ENCODE measurements around the gene BUD31.

BUD31 gene

GRCh38 chr7:99433158-99433557, 24.4 kb downstream of the BUD31 start:
- DNase-seq (ENCODE audit: low read depth, low spot score), result no peak

GRCh38 chr7:99437946-99438572, 29.3 kb downstream of the BUD31 start:
- DNase-seq (ENCODE audit: low read depth, low spot score), result no peak

DNA sequence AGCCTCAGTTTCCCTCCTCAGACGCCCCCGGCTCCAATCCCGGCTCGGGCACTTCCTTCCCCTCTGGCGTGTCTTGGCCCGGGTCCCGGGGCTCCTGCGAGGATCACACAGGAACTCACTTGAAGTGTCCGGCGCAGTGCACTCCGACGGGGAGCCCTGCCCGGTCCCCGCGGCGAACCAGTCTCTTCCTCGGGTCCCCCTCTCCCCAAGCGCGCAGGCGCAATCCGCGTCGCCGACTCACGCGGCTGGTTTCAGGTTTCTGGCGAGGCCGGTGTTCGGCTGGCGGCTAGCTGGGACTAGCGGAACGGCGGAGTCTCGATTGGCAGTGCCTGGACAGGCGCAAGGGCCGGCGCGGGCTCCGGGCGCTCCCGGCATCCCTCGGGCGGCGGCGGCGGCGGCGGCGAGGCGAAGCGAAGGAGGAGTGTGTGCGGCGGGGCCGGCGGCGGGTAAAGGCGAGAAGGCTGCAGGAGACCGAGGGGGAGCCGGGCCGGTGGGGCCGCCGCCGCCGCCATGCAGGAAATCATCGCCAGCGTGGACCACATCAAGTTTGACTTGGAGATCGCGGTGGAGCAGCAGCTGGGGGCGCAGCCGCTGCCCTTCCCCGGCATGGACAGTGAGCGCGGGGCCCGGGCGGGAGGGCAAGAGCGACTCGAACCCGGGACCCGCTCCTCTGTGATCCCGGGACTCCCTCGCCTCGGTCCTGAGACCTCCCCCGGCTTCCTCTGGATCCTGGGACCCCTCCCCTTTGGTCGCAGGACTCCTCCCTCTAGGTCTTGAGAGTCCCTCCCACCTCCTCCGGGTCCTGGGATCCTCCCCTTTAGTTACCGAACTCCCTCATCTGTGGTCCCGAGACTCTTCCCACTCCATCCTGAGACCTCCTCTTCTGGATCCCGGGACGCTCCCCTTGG, 30.1 kb downstream of the BUD31 start, which contains the start of the genes CPSF4 and PTCD1:
Gene CPSF4 (plus strand): TSS at position 371 of the 908 bp plus-strand sequence. CDS start 140 bp downstream, at position 511.
Gene PTCD1 (minus strand): TSS at position 226 of the 908 bp plus-strand sequence. CDS start 3,556 bp downstream, outside the sequence.
- peak; percentile 95 for DNase-seq (ENCODE audit: low read depth, low spot score)

DNA sequence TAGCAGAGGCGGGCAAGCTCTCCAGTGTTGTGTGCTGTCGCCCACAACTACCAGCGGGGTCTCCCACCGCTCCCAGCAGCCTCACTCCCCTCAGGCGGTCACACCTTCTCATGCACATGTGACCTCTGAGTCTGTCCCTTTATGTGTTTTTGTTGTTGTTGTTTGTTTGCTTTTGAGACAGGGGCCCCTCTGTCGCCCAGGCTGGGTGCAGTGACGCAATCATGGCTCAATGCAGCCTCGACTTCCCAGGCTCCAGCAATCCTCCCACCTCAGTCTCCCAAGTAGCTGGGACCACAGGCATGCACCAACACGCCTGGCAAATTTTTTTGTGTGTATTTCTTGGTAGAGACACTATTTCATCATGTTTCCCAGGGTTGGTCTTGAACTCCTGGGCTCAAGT, 31.4 kb downstream of the BUD31 start:
- DNase-seq (ENCODE audit: low read depth, low spot score), result peak; percentile 87

GRCh38 chr7:99446096-99446495, 37.3 kb downstream of the BUD31 start:
- DNase-seq (ENCODE audit: low read depth, low spot score), result no peak

- DNase-seq (ENCODE audit: low read depth, low spot score), result no peak
Measured at GRCh38 chr7:99447943-99448342, 39.2 kb downstream of the BUD31 start.

DNA sequence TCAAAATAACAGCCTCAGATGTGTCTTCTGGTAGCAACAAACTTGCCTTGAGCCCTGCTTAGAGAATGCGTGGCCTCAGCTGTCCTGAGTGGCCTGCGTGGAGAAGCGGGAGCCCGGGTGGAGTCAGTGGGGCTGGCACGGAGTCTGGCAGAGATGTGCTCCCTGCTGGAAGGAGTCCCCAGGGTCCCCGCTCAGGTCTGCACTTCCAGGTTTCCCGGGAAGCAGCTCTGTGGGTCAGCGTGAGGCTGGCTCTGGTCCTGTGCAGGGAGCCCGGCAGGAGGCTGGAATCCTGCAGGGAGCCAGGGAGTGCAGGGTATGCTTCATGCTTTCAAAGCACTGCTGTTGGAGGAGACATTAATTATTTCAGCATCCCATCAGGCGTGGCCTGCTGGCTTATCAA, 40.1 kb downstream of the BUD31 start:
- DNase-seq (ENCODE audit: low read depth, low spot score), result no peak

DNA sequence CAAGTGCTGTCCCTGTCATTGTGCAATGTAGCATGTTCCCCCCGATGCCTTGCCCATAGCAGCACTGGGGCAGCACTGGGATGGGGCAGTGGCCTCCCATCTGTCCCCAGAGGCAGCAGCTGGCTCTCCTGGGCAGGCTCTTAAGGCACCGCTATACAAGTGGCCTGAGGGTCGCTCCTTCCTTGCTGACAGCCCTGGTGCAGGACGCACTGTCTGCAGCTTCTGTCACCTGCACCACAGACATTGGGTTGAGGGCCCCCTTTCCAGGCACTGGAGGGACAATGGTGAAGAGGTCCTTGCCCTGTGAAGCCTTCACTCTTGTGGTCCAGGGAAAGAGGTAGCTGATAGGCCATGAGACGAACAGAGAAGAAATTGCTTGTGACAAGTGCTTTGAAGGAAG, 40.6 kb downstream of the BUD31 start:
- no peak for DNase-seq (ENCODE audit: low read depth, low spot score)

DNA sequence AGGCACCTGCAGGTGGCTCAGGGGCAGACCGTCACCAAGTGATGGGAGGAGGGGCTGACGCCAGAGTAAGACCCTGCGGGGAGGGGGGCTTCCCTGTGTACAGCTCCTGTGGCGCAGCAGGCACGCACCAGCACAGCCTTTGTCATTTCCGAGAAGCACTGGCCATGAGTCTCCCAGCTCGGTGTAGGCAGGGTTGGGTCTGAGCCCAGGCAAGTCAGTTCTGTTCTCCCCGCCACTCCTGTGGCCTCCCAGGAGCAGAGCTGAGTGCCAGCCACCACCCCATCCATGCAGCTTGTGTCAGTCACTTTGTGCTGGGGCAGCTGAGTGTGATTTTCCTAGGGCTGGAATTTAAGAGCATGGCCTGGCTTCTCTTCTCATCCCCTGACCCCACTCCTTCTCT, 43.2 kb downstream of the BUD31 start:
- DNase-seq (ENCODE audit: low read depth, low spot score), result no peak

- DNase-seq (ENCODE audit: low read depth, low spot score), result no peak
Measured at GRCh38 chr7:99452541-99452940, 43.8 kb downstream of the BUD31 start.

DNA sequence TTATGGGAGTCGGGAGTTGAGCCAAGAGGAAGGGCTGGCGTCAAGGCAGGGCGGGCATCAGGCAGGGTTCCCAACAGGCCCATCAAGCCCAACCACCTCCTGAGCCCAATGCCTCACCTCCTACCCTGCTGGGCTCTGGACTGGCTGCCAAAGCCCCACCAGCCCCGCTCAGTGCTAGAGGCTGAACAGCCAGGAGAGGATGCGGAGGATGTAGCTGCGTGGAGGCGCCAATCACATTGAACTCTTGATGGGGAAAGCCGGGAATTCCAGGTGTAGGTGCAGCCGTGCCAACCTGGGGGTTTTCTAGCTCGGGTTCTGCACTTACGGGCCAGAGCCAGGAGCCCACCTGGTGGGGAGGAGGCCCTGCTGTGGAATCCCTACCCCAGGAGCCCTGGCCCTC, 44.3 kb downstream of the BUD31 start:
- DNase-seq (ENCODE audit: low read depth, low spot score), result no peak

DNA sequence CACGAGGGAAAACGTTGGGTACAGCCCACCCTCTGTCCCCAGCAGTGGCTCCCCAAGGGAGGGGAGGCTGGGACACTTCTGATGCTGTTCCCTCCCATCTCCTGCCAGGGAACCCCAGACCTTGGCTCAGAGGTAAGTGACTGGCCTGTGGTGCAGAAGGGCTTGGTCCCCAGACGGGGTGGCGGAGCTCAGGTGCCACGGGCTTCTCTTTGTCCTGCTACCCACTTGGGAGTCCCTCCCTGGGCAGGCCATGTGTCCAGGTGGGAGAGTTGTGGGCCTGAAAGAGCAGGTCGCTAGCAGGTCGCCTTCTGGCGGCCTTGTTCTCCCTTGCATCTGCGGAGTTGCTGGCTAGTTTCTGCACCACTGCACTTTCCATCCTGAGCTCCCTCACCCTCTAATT, 47.1 kb downstream of the BUD31 start:
- DNase-seq (ENCODE audit: low read depth, low spot score), result no peak

GRCh38 chr7:99456288-99456687, 47.5 kb downstream of the BUD31 start:
- no peak for DNase-seq (ENCODE audit: low read depth, low spot score)

DNA sequence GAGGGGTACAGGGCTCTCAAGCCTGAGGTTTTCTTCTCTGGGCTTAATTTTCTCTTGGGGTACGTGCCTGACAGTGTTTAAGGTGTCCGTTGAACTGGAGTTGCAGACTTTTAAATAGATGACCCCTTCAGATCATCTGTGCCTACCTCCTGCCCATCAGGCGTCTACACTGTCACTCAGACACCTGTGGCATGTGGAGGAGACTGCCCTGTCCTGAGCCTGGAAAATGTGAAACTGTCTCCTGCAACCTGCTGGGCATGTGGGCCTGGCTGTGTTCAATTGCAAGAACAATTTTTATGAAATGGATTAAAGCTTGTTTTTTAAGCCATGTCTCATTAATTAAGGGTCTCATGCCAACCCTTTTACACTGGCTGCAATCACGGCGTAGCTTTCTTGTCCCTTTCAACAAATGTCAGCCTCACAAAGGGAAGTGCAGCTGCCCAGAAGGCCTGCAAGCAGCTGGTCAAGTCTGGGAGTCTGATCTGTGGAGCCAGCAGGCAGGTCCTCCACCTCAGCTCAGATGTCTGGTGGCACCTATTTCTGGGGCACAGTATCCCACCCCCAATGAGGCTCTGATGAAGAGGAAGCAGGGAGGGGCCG, 48.4 kb downstream of the BUD31 start:
- DNase-seq (ENCODE audit: low read depth, low spot score), result no peak

- DNase-seq (ENCODE audit: low read depth, low spot score), result no peak
Measured at GRCh38 chr7:99457650-99458493, 49.1 kb downstream of the BUD31 start.

- peak; percentile 43 for DNase-seq (ENCODE audit: low read depth, low spot score)
Measured at GRCh38 chr7:99459087-99459486, 50.3 kb downstream of the BUD31 start.

GRCh38 chr7:99460651-99461050, 51.9 kb downstream of the BUD31 start:
- no peak for DNase-seq (ENCODE audit: low read depth, low spot score)

DNA sequence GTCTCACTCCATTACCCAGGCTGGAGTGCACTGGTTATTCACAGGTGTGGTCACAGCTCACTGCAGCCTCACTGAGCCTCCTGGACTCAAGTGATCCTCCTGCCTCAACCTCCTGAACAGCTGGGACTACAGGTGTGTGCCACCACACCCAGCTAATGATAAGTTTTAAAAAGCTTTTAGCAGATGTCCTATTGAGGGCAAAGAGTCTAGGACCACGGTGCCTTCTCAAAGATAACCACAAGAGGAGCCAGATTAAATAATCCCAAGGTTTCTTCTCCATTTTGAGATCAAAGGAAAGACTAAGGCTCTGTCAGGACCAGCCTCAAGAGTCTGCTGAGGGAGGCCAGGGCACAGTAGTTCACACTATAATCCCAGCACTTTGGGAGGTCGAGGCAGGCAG, 52.5 kb downstream of the BUD31 start:
- no peak for DNase-seq (ENCODE audit: low read depth, low spot score)

DNA sequence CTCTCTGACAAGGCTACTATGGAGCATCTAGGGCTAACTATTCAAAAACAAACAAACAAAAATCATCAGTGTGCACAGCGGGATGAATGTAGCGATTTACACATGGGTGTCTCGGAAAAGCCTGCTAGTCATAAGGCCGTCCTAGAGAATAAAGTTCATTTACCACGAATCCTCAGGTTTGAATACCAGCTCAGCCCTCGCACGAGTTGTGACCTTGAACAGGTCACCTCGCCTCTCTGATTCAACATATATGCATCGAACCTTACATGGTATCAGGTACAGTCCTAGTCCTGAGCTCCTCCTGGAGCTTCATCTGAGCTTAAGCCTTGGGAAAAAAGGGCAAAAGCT, 56.6 kb downstream of the BUD31 start:
- DNase-seq (ENCODE audit: low read depth, low spot score), result no peak

DNA sequence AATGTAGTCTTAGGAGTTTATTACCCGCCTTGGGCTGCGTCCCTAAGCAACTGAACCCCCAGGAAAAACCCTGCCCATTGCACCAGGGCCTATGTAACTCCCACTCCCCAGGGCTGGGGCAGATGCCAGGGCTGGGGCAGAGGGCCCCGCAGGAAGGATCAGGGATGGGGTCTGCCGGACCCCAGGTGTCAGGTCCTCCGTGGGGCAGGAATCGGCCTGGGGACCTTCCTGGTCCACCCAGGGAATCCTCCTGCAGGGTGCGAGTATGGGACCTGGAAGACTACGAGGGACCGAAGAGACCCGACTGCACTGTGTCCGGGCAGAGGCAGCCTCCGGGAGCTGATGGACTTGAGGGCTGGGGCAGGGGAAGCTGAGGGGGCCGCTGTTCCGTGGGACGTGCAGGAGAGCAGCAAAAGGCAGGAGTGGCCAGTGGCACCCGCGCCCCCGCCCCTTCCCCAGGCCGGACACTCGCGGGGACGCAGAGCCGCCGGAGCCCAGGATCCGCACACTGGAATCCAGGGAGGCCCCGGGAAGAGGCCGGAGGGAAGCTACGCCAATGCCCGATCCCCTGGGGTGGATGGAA, 59.7 kb downstream of the BUD31 start:
- no peak for DNase-seq (ENCODE audit: low read depth, low spot score)

Measured in ELF-1 (cell line).